GM18858 (cell line): ENCODE data around the gene PAX7.
"Not testable (repeated sequence)": the region's sequence is repeated elsewhere in the genome, so short reads cannot be mapped to it uniquely, and the experiment has no call there.

Experiments
- ATAC-seq: cut with Tn5 transposase; IDR thresholded peaks from one replicate; pipeline ENCODE4 v1.9.1; 2021; ENCODE audit not compliant: unreplicated experiment

Gene PAX7

DNA sequence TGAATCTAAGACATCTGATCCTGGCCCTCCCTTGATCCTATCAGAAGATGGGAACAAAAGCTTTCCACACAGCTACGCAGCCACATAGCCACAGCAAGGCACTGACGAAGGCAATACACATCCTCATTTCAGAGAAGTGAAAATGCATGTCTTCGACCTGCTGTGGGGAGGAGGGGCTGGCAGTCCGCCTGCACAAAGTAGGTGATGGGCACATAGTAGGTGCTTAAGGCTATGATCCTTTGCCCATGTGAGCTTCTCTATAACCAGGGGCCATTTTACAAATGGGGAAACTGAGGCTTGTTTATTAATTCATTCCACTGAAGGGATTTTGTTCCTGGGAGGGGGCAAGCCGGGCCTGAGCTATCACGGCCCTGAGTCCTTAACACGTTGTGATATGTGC lies 94.2 kb downstream of the PAX7 start:
- ATAC-seq = no peak

DNA sequence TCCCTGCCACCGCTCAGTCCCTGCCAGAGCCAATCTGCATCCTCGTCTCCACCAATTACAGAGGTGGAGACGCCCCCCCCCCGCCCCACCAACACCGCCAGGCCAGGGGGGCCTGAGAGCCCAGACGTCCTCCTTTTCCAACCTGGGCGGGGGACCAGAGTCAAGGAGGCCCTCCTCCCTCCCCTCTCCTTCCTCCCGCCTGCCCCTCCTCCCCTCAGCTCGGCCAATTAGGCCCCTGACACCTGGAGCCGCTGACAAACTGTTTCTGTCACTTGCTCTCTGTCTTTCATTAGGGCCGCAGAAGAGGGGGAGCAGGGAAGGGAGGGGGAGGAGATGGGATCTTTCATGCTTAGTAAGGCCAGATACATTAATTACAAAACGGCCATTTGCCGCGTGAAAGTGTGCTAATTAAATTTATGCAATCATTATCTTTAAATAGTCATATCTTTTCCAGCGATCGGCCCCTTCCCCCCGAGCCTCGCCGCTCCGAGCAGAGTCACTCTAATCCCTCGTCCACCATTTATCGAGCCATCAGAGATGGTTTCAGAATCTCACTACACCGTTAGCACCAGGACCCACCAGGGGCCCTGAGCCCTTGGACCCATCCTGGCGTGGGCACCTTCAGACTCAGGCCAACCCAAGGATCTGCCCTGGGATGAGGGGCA lies 94.7 kb downstream of the PAX7 start:
- ATAC-seq = no peak

DNA sequence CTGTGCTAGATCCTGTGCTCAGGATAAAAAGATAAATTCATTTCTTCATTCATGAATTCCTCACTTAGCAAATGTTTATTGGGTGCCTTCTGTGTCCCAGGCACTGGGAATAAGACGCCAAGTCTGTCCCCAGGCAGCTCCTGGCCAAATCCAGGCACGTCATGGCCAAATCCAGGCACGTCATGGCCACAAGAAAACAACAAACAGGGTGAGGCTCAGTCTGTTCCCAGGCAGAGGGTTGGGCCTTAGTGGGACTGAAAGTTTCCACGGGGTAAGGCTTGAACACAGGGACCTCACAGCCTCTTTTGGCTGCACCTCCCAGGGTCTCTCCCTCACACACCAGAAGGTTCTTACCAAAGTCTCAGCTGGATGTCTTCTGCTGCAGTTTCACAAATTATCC lies 95.7 kb downstream of the PAX7 start:
- no peak for ATAC-seq

DNA sequence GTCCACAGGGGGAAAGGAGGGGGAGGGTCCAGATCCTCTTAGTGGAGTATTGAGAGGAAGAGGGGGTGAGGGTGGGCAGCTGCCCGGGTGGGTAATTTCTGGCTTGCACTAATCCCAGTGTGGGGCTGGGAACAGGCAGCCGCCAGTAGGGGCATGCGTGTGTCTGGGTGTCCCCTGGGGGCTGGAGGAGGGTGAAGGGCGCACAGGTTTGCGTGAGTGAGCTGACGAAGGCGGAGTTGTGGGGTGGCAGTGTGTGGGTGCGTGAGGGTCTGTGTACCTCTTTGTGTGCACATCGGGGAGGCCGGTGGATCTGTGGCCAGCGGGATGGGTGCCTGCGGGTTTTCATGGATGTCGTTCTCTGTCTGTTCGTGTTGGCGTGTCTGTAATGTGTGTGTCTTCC lies 97.3 kb downstream of the PAX7 start:
- ATAC-seq = no peak

DNA sequence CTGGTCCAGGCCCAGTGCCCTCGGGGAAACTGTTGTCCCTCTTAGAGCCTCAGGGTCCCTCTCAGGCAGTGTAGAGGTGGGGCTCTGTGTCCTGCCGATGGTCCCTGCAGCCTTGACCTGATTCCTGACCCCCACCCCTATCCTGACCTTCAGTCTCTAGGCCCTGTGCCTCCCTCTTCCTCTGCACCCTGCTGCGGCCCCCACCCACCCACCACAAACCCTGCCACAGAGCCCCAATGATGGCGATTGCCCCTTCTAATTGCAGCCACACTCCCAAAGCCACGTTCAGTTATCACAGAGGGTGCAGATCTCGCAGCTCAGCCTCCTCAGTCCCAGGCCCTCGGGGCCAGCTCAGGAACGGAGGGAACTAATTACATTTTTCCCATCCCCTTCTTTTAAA lies 99.7 kb downstream of the PAX7 start:
- no peak for ATAC-seq

DNA sequence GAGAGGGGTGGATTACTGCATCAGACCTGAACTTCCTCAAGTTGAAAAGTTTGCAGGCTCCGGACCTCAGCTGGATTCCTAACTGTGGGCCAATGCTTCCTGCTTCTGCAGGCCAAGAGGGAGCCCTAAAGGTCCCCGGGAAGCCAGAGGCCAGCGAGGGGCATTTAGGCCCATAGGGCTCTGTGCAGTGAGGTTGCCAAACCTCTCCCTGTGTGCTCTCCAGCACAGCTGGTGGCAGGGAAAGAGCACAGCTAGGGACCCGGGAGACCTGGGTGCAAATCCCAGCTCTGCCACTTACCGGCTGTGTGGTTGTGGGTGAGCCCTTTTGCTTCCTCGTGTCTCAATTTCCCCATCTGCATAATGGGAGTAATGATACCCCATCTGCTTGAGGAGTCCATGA lies 100.5 kb downstream of the PAX7 start:
- no peak for ATAC-seq

DNA sequence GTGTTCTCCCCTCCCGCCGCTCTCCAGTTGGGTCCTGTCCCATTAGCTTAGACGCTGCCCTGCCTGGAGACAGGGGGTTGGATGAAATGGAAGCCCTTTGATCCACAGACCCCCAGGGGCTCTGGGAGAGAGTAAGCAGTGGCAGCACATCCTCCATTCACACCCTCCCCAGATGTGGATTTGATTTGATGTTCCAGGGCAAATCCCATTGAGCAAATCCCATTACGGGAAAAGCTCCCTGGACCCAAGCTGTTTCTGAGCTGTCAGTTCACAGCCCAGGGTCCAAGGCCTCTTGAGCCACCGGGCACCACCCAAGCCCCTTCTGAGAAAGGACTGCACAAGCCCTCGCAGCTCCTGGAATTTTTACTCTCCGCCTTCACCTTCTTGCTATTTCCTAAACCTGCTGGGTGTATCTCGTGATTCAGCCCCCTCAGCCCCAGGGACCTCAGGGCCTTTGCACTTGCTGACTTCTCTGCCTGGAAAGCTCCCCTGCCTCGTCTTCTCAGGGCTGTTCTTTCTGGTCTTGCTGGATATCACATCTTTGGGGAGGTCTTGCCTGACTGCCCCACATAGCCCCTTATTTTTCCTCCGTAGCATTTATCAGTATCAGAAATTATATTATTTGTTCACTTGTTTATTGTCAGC lies 101.1 kb downstream of the PAX7 start:
- no peak for ATAC-seq

GRCh38 chr1:18732686-18733085 lies 102.0 kb downstream of the PAX7 start:
- ATAC-seq = no peak

DNA sequence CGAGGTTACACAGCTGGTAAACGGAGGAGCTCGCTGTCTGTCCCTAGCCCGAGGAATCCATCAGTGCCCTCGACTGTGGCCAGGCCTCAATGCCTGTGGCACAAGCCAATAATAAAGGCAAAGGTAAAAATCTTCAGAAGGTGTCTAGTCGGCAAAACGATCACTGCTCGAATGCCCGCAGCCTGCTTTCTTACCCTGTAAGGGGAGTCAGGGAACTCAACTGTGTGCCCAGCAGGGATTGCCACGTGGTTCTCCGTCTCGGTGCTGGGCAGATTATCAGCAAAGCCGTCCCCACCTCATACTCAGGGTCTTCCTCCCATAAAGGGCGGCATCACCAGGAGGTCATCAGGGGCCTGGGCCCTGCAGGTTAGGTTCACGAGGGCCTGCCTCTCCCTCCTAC lies 103.4 kb downstream of the PAX7 start:
- ATAC-seq = no peak

DNA sequence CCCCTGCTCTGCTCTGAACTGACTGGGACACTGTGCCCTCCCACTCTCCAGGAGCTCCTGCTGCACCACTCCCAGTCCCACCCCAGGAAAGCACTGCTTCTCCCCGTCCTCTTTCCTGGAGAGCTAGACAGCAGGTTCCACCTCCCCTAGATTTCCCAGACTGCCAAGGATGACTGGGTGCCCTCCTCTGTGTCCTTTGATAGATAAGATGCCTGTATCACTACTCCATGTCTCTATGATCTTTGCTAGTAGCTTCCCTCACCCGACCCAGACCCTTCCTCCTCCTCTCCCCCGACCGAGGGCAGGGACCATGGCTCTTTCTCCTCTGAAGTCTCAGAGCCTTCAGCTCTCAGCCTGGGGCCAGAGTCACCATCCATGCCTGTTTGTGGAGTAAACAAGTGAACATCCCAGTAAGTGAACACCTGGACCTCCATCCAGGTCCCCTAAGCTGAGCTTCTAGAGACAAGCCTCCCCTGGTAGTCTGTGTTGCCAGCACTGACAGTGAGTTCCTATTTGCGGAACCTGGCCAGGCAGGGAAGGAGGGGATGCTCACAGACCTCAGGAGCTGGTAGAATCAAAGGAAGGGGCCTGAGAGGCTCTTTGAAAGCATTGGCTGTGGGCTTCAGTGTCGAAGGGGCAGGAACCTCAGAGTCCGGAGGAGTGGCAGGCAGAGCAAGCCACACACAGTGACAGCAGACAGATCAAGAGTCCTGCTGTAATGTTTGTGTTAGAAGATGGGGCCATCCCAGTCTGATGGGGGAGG lies 104.0 kb downstream of the PAX7 start:
- ATAC-seq = no peak

GRCh38 chr1:18735224-18735997 lies 104.8 kb downstream of the PAX7 start:
- ATAC-seq = no peak

GRCh38 chr1:18736958-18737357 lies 106.3 kb downstream of the PAX7 start:
- ATAC-seq = no peak

GRCh38 chr1:18738126-18738525 lies 107.5 kb downstream of the PAX7 start:
- ATAC-seq = no peak

- ATAC-seq = no peak
Measured at GRCh38 chr1:18738617-18739016, 108.0 kb downstream of the PAX7 start.

DNA sequence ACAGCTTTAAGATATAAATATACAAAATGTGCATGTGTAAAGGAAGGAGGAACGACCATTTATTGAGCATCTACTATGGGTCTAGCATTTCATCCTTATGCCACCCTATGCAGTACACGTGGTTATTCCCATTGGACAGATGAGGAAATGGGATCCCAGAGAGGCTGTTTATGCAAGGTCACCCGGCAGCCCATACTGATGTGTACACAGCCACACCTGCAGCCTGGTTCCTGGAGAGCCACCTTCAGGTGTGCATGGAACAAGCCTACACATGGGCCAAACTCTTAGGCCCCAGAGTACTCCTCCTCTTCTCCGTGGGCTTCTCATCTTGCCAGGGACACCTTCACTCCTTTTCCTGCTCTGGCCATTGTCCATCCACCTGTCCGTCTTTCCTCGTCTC lies 108.8 kb downstream of the PAX7 start:
- no peak for ATAC-seq

GRCh38 chr1:18739897-18740296 lies 109.3 kb downstream of the PAX7 start:
- no peak for ATAC-seq

DNA sequence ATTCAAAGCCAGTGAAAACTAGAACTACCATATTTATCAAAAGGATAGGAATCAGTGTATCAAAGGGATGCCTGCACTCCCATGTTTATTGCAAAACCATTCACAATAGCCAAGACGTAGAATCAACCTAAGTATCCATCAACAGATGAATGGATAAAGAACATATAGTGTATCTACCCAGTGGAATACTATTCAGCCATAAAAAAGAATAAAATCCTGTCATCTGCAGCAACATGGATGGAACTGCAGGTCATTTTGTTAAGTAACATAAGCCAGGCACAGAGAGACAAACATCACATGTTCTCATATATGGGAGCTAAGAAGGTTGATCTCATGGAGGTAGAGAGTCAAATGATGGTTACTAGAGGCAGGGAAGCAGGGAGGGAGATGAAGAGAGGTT lies 110.0 kb downstream of the PAX7 start:
- no peak for ATAC-seq

DNA sequence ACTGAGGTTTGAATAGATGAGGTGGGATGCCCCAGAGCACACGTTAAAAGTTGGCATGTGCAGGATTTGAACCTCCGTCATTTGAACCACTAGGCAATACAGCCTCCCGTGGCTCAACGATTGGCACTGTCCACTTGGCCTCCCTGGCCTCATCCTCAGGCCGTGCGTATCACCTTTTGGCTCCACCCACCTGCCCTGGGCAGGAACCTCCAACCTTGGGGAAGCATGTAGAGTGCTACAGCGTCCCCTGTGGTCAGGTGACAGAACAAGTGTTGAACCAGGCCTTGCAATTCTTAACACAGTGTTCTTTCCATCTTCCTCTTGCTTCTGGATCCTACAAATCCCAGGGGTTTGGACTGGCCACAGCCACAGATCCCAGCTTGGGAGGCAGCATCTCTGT lies 112.6 kb downstream of the PAX7 start:
- no peak for ATAC-seq

- ATAC-seq = not testable (repeated sequence)
Measured at GRCh38 chr1:18744381-18744780, 113.7 kb downstream of the PAX7 start.

GRCh38 chr1:18746981-18747380 lies 116.3 kb downstream of the PAX7 start:
- no peak for ATAC-seq

GRCh38 chr1:18747671-18748070 lies 117.0 kb downstream of the PAX7 start:
- ATAC-seq = no peak

DNA sequence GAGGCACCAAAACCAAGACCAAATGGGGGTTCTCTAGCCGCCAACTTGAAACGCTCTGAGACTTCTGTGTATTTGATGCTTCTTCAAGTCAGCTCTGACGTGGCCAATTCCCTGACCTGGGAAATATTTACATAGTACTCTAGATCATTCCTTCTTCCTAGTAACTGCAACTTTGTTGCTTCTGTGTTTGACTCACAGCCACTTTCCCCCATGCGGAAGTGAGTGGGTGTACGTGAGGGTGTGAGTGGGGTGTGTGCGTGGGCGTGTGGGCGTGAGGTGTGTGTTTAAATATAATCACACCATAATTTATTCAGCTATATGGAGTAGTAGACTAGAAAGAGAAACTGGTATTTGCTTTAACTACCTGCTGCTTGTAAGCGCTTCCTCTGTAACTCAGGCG lies 117.8 kb downstream of the PAX7 start:
- no peak for ATAC-seq
